H1 (cell line): Measurements from ENCODE around the gene DAB2IP. TPM values are rescaled to one million over a fixed set of nuclear protein-coding genes. Genes with fewer than 3 reads are reported as not detected.

Experiments
- CTCF ChIA-PET: fragments of 300-600 bp; sonication (Branson Sonifier 250); formaldehyde crosslinking; loops from one replicate; lab custom pipeline; 2021; ENCODE audit not compliant: partially characterized antibody; lab: Charles Lee
- POLR2A ChIA-PET: fragments of 300-600 bp; sonication (Branson Sonifier 250); formaldehyde crosslinking; loops from one replicate; lab custom pipeline; 2021; ENCODE audit warnings: inconsistent platforms; ENCODE audit not compliant: partially characterized antibody; lab: Charles Lee
- DNase-seq, 2 experiments: peaks; one replicate each; pipeline versions ENCODE4 v3.0.0 to v3.0.0-alpha.2; 2010 to 2022; ENCODE audit warnings: low spot score in 2 of 2, low read depth in 1 of 2, mixed read lengths in 1 of 2
- FAIRE-seq: peaks from 2 replicates; lab custom pipeline; 2011; peaks lifted over from hg19 to GRCh38; lab: Jason Lieb, UNC
- H2AFZ ChIP-seq: 2 replicates; pipeline ENCODE4 v1.8.1; 2012; ENCODE audit warnings: low read length, inconsistent platforms
- H2AK5ac ChIP-seq: 2 replicates; pipeline ENCODE4 v1.6.1; 2013; ENCODE audit warnings: low read depth, low read length
- H2BK120ac ChIP-seq: replicated peaks from 2 replicates; pipeline ENCODE3; 2013; ENCODE audit warnings: low read depth, low read length, inconsistent platforms
- H2BK12ac ChIP-seq: 2 replicates; pipeline ENCODE4 v1.6.1; 2013; ENCODE audit warnings: low read depth, low read length
- H2BK15ac ChIP-seq: 2 replicates; pipeline ENCODE4 v1.6.1; 2013; ENCODE audit warnings: low read length
- H2BK20ac ChIP-seq: 2 replicates; pipeline ENCODE4 v1.6.1; 2013; ENCODE audit warnings: low read length
- H2BK5ac ChIP-seq: 2 replicates; pipeline ENCODE4 v1.6.1; 2013; ENCODE audit warnings: low read depth, low read length
- H3K14ac ChIP-seq: 2 replicates; pipeline ENCODE4 v1.6.1; 2013; ENCODE audit warnings: inconsistent platforms; ENCODE audit not compliant: insufficient read length
- H3K18ac ChIP-seq: 2 replicates; pipeline ENCODE4 v1.6.1; 2013; ENCODE audit warnings: low read length; ENCODE audit errors: extremely low read depth
- H3K23ac ChIP-seq: 2 replicates; pipeline ENCODE4 v1.6.1; 2013; ENCODE audit warnings: inconsistent platforms; ENCODE audit not compliant: insufficient read length
- H3K23me2 ChIP-seq: 2 replicates; pipeline ENCODE4 v1.6.1; 2013; ENCODE audit warnings: low read depth, low read length
- H3K27ac ChIP-seq: 2 replicates; pipeline ENCODE4 v1.6.1; 2011; ENCODE audit warnings: low read depth, low read length, inconsistent platforms
- H3K27me3 ChIP-seq, 4 experiments: replicated peaks in 1 of 4; 1 replicate in 1 of 4; 2 replicates in 3 of 4; pipeline versions ENCODE4 v1.6.1 to v1.8.1; 2011 to 2013; ENCODE audit warnings: low read length in 3 of 4, mild to moderate bottlenecking in 3 of 4, inconsistent platforms in 2 of 4, mixed read lengths in 2 of 4, moderate library complexity in 1 of 4; ENCODE audit not compliant: control insufficient read depth in 3 of 4, insufficient read depth in 3 of 4; ENCODE audit errors: extremely low read depth in 1 of 4
- H3K36me3 ChIP-seq, 4 experiments: 2 replicates each; pipeline versions ENCODE4 v1.6.1 to v1.8.1; 2011 to 2013; ENCODE audit warnings: mild to moderate bottlenecking in 4 of 4, low read length in 3 of 4, moderate library complexity in 2 of 4, control low read depth in 1 of 4, inconsistent platforms in 1 of 4; ENCODE audit not compliant: insufficient read depth in 4 of 4, control insufficient read depth in 2 of 4
- H3K4ac ChIP-seq: replicated peaks from 2 replicates; pipeline ENCODE3; 2013; ENCODE audit warnings: low read length, low read depth, mixed read lengths, inconsistent platforms; ENCODE audit not compliant: insufficient read length
- H3K4me1 ChIP-seq, 4 experiments: replicated peaks in 1 of 4; 1 replicate in 1 of 4; 2 replicates in 3 of 4; pipeline versions ENCODE4 v1.6.1 to v1.8.1; 2011 to 2013; ENCODE audit warnings: low read length in 3 of 4, inconsistent platforms in 2 of 4, mixed read lengths in 1 of 4; ENCODE audit not compliant: insufficient read depth in 4 of 4, control insufficient read depth in 3 of 4
- H3K4me2 ChIP-seq, 2 experiments: 2 replicates each; pipeline versions ENCODE4 v1.6.1 to v1.8.1; 2011 to 2013; ENCODE audit warnings: low read depth in 2 of 2, low read length in 2 of 2, control low read depth in 1 of 2, inconsistent platforms in 1 of 2, mild to moderate bottlenecking in 1 of 2; ENCODE audit not compliant: insufficient read depth in 1 of 2
- H3K4me3 ChIP-seq, 4 experiments: fragments of 200-600, 300-600 bp in 1 of 4; sonication (generic), shearing (Covaris generic), sonication (Bioruptor Twin) in 1 of 4; 2 replicates each; pipeline versions ENCODE4 v1.5.1 to v1.8.1; 2011 to 2016; ENCODE audit warnings: low read length in 4 of 4, low read depth in 3 of 4, control low read depth in 2 of 4, inconsistent platforms in 2 of 4, mild to moderate bottlenecking in 2 of 4, mixed read lengths in 1 of 4, moderate library complexity in 1 of 4; ENCODE audit not compliant: insufficient read depth in 2 of 4; ENCODE audit errors: extremely low read depth in 1 of 4
- H3K56ac ChIP-seq: replicated peaks from 2 replicates; pipeline ENCODE3; 2013; ENCODE audit warnings: low read depth, mild to moderate bottlenecking, mixed read lengths, low read length, inconsistent platforms; ENCODE audit not compliant: insufficient read length
- H3K79me1 ChIP-seq: 2 replicates; pipeline ENCODE4 v1.6.1; 2013; ENCODE audit warnings: low read depth, low read length, control low read depth
- H3K79me2 ChIP-seq, 2 experiments: 2 replicates each; pipeline versions ENCODE4 v1.6.1 to v1.8.1; 2012 to 2013; ENCODE audit warnings: low read length in 2 of 2, mild to moderate bottlenecking in 2 of 2, inconsistent platforms in 1 of 2; ENCODE audit not compliant: insufficient read depth in 2 of 2, control insufficient read depth in 1 of 2
- H3K9ac ChIP-seq, 4 experiments: replicated peaks in 1 of 4; 1 replicate in 1 of 4; 2 replicates in 3 of 4; pipeline versions ENCODE4 v1.6.1 to v1.8.1; 2011 to 2013; ENCODE audit warnings: low read depth in 3 of 4, low read length in 3 of 4, control low read depth in 2 of 4, mild to moderate bottlenecking in 2 of 4, moderate library complexity in 2 of 4, inconsistent platforms in 1 of 4; ENCODE audit errors: extremely low read depth in 1 of 4
- H3K9me3 ChIP-seq, 2 experiments: 2 replicates each; pipeline versions ENCODE4 v1.6.1 to v1.8.1; 2012 to 2013; ENCODE audit warnings: mild to moderate bottlenecking in 2 of 2, moderate library complexity in 2 of 2, control low read depth in 1 of 2, inconsistent platforms in 1 of 2, low read depth in 1 of 2, low read length in 1 of 2, mixed read lengths in 1 of 2; ENCODE audit not compliant: insufficient read depth in 2 of 2
- H4K20me1 ChIP-seq, 2 experiments: replicated peaks in 1 of 2; 2 replicates each; pipeline versions ENCODE3 to v1.8.1; 2011 to 2013; ENCODE audit warnings: inconsistent platforms in 2 of 2, low read length in 2 of 2, mild to moderate bottlenecking in 1 of 2; ENCODE audit not compliant: insufficient read depth in 2 of 2, control insufficient read depth in 1 of 2
- H4K5ac ChIP-seq: 2 replicates; pipeline ENCODE4 v1.6.1; 2013; ENCODE audit warnings: low read length, low read depth, mixed read lengths, inconsistent platforms; ENCODE audit not compliant: insufficient read length
- H4K8ac ChIP-seq: 2 replicates; pipeline ENCODE4 v1.8.0; 2013; ENCODE audit warnings: mild to moderate bottlenecking, moderate library complexity, low read length, inconsistent platforms; ENCODE audit not compliant: insufficient read depth; ENCODE audit errors: extremely low read depth
- H4K91ac ChIP-seq: replicated peaks from 2 replicates; pipeline ENCODE3; 2013; ENCODE audit warnings: low read length, mixed read lengths, inconsistent platforms; ENCODE audit not compliant: insufficient read length
- CEBPB ChIP-seq: IDR thresholded peaks from 2 replicates; pipeline ENCODE4 v1.6.1; 2012; ENCODE audit warnings: low read depth, low read length
- EZH2 ChIP-seq: fragments of 200-600 bp; sonication (generic); IDR thresholded peaks from 2 replicates; pipeline ENCODE4 v1.7.1; 2012; ENCODE audit warnings: low read depth, mild to moderate bottlenecking, moderate library complexity, low read length, inconsistent platforms; ENCODE audit not compliant: severe bottlenecking
- FOSL1 ChIP-seq: IDR thresholded peaks from 2 replicates; pipeline ENCODE4 v1.6.1; 2011; ENCODE audit warnings: mild to moderate bottlenecking, low read depth, low read length, moderate library complexity; ENCODE audit not compliant: insufficient read depth
- JUND ChIP-seq: IDR thresholded peaks from 2 replicates; pipeline ENCODE4 v1.6.1; 2011; ENCODE audit warnings: mild to moderate bottlenecking, improper control_type of control experiment, low read length
- MAFK ChIP-seq: IDR thresholded peaks from 2 replicates; pipeline ENCODE4 v1.6.1; 2012; ENCODE audit warnings: low read depth, mild to moderate bottlenecking, improper control_type of control experiment, low read length
- RFX5 ChIP-seq: IDR thresholded peaks from 2 replicates; pipeline ENCODE4 v1.6.1; 2011; ENCODE audit warnings: low read depth, low read length, improper control_type of control experiment, borderline replicate concordance
- SP1 ChIP-seq: IDR thresholded peaks from 2 replicates; pipeline ENCODE4 v1.6.1; 2011; ENCODE audit warnings: low read depth, low read length
- SRF ChIP-seq: IDR thresholded peaks from 2 replicates; pipeline ENCODE4 v1.6.1; 2011; ENCODE audit warnings: mild to moderate bottlenecking, low read depth, low read length, moderate library complexity
- WGBS, 2 experiments: shearing (Covaris generic) in 1 of 2; methylation state at CpG; one replicate each; pipeline versions ENCODE4 v1.1.6 to v1.1.7; 2013 to 2015; ENCODE audit warnings: low lambda C conversion rate in 2 of 2, mixed read lengths in 2 of 2, inconsistent platforms in 1 of 2, low coverage in 1 of 2, missing lambda C conversion rate in 1 of 2; ENCODE audit not compliant: insufficient replicate concordance in 2 of 2, insufficient coverage in 1 of 2, insufficient read length in 1 of 2; ENCODE audit errors: extremely low coverage in 1 of 2, missing lambda C conversion rate in 1 of 2; 5-methylcytosine and 5-hydroxymethylcytosine counted together
- polyA plus RNA-seq, 7 experiments: library from polyadenylated mRNA; depleted of rRNA in 3 of 7; stranded (reverse) in 5 of 7; unstranded in 2 of 7; fragments of >200 nt in 5 of 7; fragments of 200-250 nt in 2 of 7; gene quantifications; 1 replicate in 5 of 7; 2 replicates in 1 of 7; 4 replicates in 1 of 7; pipeline versions ENCODE4 v1.2.1 to v1.2.3, GENCODE V29; 2011 to 2013; ENCODE audit warnings: missing spikeins in 2 of 7, mixed read lengths in 2 of 7
- total RNA-seq: library from RNA; stranded (reverse); fragmentation: NEBNext Ultra II Directional; extraction: Animal tissue kit (Norgen Biotek cat#: 25700); gene quantifications from 2 replicates; pipeline ENCODE4 v1.2.1, GENCODE V29; 2021
- TF ChIP-seq, protein P1 (sequence below): IDR thresholded peaks from 2 replicates; pipeline ENCODE4 v1.6.1; 2012; ENCODE audit warnings: inconsistent platforms
- TF ChIP-seq, protein P2 (sequence below), 3 experiments: IDR thresholded peaks; 1 replicate in 2 of 3; 2 replicates in 1 of 3; pipeline versions ENCODE4 v1.5.1 to v1.6.1; 2011; ENCODE audit warnings: low read length in 3 of 3, mild to moderate bottlenecking in 3 of 3, inconsistent platforms in 2 of 3, low read depth in 1 of 3, moderate library complexity in 1 of 3; ENCODE audit not compliant: insufficient read depth in 1 of 3; ENCODE audit errors: control extremely low read depth in 1 of 3

Gene DAB2IP
- total and polyA plus RNA-seq, 2 of the 8 experiments (the other 6 are each of a cell fraction or from before 2014, with no cell fraction given) = 19.7 to 39.5 TPM

DNA sequence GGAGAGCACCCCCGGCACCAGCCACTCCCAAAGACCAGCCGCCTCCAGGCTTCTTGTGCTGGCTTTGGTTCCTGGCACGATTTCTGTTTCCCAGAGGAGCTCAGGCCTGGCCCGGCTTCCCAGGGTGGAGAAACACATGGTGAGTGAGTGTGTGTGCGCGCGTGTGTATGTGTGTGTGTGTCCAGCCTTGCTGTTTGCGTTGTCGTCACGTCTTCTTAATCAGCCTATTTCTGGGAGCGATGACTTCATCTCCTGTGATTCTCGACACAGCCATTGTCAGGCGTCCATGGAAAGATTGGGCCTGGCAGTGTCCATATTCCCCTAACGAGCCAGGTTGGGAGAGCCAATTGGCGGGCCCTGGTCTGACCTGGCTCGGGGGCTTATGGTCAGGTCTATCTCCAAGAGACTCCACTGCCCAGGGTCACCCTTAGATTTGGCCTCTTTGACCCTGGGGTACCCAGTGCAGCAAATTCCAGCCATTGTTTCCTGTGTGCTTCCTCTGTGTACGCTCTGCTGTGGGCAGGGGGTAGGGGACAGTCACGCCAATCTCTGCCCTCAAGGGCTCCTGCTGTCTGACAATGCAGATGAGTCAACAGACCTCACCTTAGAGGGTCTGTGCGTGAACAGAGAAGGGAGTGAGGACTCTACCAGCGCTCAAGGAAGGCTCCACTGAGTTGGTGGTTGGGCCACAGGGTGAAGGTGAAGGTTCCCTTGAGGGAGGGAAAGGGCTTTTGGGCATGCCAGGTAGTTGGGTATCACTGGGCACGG lies 73.8 kb downstream of the DAB2IP start:
- Histone ChIP-seq H4K5ac (no peak overlapping the region), H3K18ac (no peak overlapping the region), H2AFZ (no peak overlapping the region), H3K4me1 (peaks cover 4 to 24% (median 11%) of the 10 kb centered on the region in 4 experiments), H3K79me2 (peaks cover 0 to 51% of the 10 kb centered on the region in 2 experiments; a peak in 1 of 4 replicates), H3K4me2 (no peak overlapping the region), H2BK20ac (no peak overlapping the region), H3K23me2 (no peaks in the 10 kb centered on the region), H3K9me3 (no peaks in the 10 kb centered on the region), H2BK15ac (no peak overlapping the region), H3K23ac (no peak overlapping the region), H2BK5ac (no peak overlapping the region), H3K36me3 (no peaks in the 10 kb centered on the region), H3K56ac (no peak overlapping the region), H2BK12ac (no peak overlapping the region), H3K9ac (no peak overlapping the region), H3K14ac (no peak overlapping the region), H3K79me1 (peaks cover 24% of the 10 kb centered on the region), H4K8ac (no peak overlapping the region), H2BK120ac (no peak overlapping the region), H4K20me1 (peaks cover 18 to 45% of the 10 kb centered on the region in 2 experiments), H3K4ac (no peak overlapping the region), H3K27me3 (no peaks in the 10 kb centered on the region; a peak in 1 of 7 replicates), H3K4me3 (no peak overlapping the region), H2AK5ac (no peak overlapping the region), H3K27ac (no peak overlapping the region), H4K91ac (no peak overlapping the region)
- DNase-seq = no peak
- CTCF ChIA-PET = interaction anchor here (0.6 to 2.4 kb wide), 6 partner anchors 10 to 136 kb away, joined by 3 to 17 read pairs (median 4); no protein-coding TSS in a partner anchor
- POLR2A ChIA-PET = interaction anchor here (1.2 kb wide), 1 partner anchor 10 kb away, joined by 3 read pairs; no protein-coding TSS in a partner anchor
- WGBS, 2 experiments = 89% methylated on average over 21 of the region's 21 CpGs; no CpG with 5 or more reads in 1 of the 2 experiments
- FAIRE-seq = no peak
- TF ChIP-seq SP1 = no peak
- TF ChIP-seq JUND = no peak
- no peak for TF ChIP-seq RFX5
- TF ChIP-seq MAFK = no peak
- TF ChIP-seq, protein P1, sequence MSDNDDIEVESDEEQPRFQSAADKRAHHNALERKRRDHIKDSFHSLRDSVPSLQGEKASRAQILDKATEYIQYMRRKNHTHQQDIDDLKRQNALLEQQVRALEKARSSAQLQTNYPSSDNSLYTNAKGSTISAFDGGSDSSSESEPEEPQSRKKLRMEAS = no peak
- no peak for TF ChIP-seq FOSL1
- TF ChIP-seq SRF = no peak
- TF ChIP-seq CEBPB = no peak
- TF ChIP-seq, protein P2, sequence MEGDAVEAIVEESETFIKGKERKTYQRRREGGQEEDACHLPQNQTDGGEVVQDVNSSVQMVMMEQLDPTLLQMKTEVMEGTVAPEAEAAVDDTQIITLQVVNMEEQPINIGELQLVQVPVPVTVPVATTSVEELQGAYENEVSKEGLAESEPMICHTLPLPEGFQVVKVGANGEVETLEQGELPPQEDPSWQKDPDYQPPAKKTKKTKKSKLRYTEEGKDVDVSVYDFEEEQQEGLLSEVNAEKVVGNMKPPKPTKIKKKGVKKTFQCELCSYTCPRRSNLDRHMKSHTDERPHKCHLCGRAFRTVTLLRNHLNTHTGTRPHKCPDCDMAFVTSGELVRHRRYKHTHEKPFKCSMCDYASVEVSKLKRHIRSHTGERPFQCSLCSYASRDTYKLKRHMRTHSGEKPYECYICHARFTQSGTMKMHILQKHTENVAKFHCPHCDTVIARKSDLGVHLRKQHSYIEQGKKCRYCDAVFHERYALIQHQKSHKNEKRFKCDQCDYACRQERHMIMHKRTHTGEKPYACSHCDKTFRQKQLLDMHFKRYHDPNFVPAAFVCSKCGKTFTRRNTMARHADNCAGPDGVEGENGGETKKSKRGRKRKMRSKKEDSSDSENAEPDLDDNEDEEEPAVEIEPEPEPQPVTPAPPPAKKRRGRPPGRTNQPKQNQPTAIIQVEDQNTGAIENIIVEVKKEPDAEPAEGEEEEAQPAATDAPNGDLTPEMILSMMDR (IDR thresholded peaks at IDR 0.05; ENCODE audit: control extremely low read depth in 1 of 3, insufficient read depth in 1 of 3, low read depth in 1 of 3, low read length in 3 of 3) = no peak
- no peak for TF ChIP-seq EZH2
